B cell (primary cell): ENCODE data around the gene PTPN1. TPM values are rescaled to one million over a fixed set of nuclear protein-coding genes. Genes with fewer than 3 reads are reported as not detected.
A peak's percentile ranks its signal among the peaks of the same experiment; 100 is the strongest.

Experiments used
- ATAC-seq: fragments of 200-7000 bp; cut with Tn5 transposase; one replicate; pipeline ENCODE4 v1.10.0; 2021; ENCODE audit warnings: low read depth, mild to moderate bottlenecking, moderate number of reproducible peaks, moderate library complexity
- CTCF ChIA-PET: fragments of 350-600 bp; sonication (Branson Sonifier 250); formaldehyde crosslinking; loops from one replicate; lab custom pipeline; 2021; ENCODE audit warnings: antibody characterized with exemption, inconsistent platforms; lab: Charles Lee
- POLR2A ChIA-PET: fragments of 350-600 bp; sonication (Branson Sonifier 250); formaldehyde crosslinking; loops from one replicate; lab custom pipeline; 2021; ENCODE audit warnings: antibody characterized with exemption; lab: Charles Lee
- DNase-seq: peaks from one replicate; pipeline ENCODE4 v3.0.0; 2013
- H2AFZ ChIP-seq: 2 replicates; pipeline ENCODE4 v1.6.1; 2012; ENCODE audit warnings: mild to moderate bottlenecking, low read depth, low read length; ENCODE audit not compliant: insufficient read depth, poor library complexity, severe bottlenecking
- H3K27ac ChIP-seq, 2 donors: 1 replicate in 1 of 2; 2 replicates in 1 of 2; pipeline ENCODE4 v1.5.1; 2012 to 2013; ENCODE audit warnings: low read length in 2 of 2, mild to moderate bottlenecking in 2 of 2, moderate library complexity in 1 of 2
- H3K27me3 ChIP-seq, 4 experiments: fragments of 200-600 bp in 1 of 4; sonication (generic) in 1 of 4; replicated peaks in 1 of 4; 1 replicate in 2 of 4; 2 replicates in 2 of 4; pipeline versions ENCODE4 v1.6.1 to v1.7.0; 2013 to 2016; ENCODE audit warnings: low read length in 3 of 4, mild to moderate bottlenecking in 2 of 4, mixed read lengths in 1 of 4, moderate library complexity in 1 of 4; ENCODE audit not compliant: insufficient read depth in 4 of 4, control insufficient read depth in 3 of 4; ENCODE audit errors: control extremely low read depth in 1 of 4
- H3K36me3 ChIP-seq, 2 experiments: replicated peaks in 1 of 2; 1 replicate in 1 of 2; 2 replicates in 1 of 2; pipeline versions ENCODE4 v1.6.1 to v1.7.1; 2013; ENCODE audit warnings: low read length in 1 of 2; ENCODE audit not compliant: insufficient read depth in 2 of 2, control insufficient read depth in 1 of 2; ENCODE audit errors: control extremely low read depth in 1 of 2, extremely low read depth in 1 of 2
- H3K4me1 ChIP-seq, 2 donors: fragments of 200-600 bp in 1 of 2; sonication (generic) in 1 of 2; 1 replicate in 1 of 2; 2 replicates in 1 of 2; pipeline versions ENCODE4 v1.5.1 to v1.6.1; 2013 to 2017; ENCODE audit warnings: low read length in 2 of 2; ENCODE audit not compliant: control insufficient read depth in 2 of 2, insufficient read depth in 2 of 2
- H3K4me2 ChIP-seq: replicated peaks from 2 replicates; pipeline ENCODE3; 2012; ENCODE audit warnings: mild to moderate bottlenecking, low read depth, low read length; ENCODE audit not compliant: poor library complexity, severe bottlenecking
- H3K4me3 ChIP-seq, 5 experiments: fragments of 200-600 bp in 1 of 5; sonication (generic) in 1 of 5; 1 replicate in 3 of 5; 2 replicates in 2 of 5; pipeline versions ENCODE4 v1.5.1 to v1.7.0; 2011 to 2016; ENCODE audit warnings: low read length in 4 of 5, mild to moderate bottlenecking in 4 of 5, low read depth in 2 of 5, control low read depth in 1 of 5, moderate library complexity in 1 of 5; ENCODE audit not compliant: insufficient read depth in 1 of 5; ENCODE audit errors: control extremely low read depth in 1 of 5, extremely low read depth in 1 of 5
- H3K79me2 ChIP-seq: fragments of 200-600 bp; sonication (generic); one replicate; pipeline ENCODE4 v1.6.0; 2016; ENCODE audit warnings: low read length; ENCODE audit not compliant: control insufficient read depth, insufficient read depth
- H3K9ac ChIP-seq: fragments of 200-600 bp; sonication (generic); 2 replicates; pipeline ENCODE4 v1.6.1; 2017; ENCODE audit warnings: mild to moderate bottlenecking, low read length, moderate library complexity
- H3K9me3 ChIP-seq, 3 donors: one replicate each; pipeline versions ENCODE4 v1.6.1 to v1.7.1; 2013; ENCODE audit warnings: low read length in 2 of 3; ENCODE audit not compliant: control insufficient read depth in 2 of 3, insufficient read depth in 1 of 3; ENCODE audit errors: control extremely low read depth in 1 of 3
- H4K20me1 ChIP-seq: 2 replicates; pipeline ENCODE4 v1.6.0; 2012; ENCODE audit warnings: mild to moderate bottlenecking, low read length; ENCODE audit not compliant: insufficient read depth, control insufficient read depth, poor library complexity, severe bottlenecking
- H3K27ac Mint-ChIP-seq: one replicate; pipeline ENCODE4 v1.8.0; 2021; ENCODE audit warnings: mixed read lengths
- H3K27me3 Mint-ChIP-seq: one replicate; pipeline ENCODE4 v1.8.0; 2021; ENCODE audit warnings: mixed read lengths
- H3K4me1 Mint-ChIP-seq: one replicate; pipeline ENCODE4 v1.8.0; 2021; ENCODE audit warnings: mixed read lengths
- H3K4me3 Mint-ChIP-seq: one replicate; pipeline ENCODE4 v1.8.0; 2021; ENCODE audit warnings: mixed read lengths
- H3K9me3 Mint-ChIP-seq: one replicate; pipeline ENCODE4 v1.8.0; 2022; ENCODE audit warnings: mixed read lengths; ENCODE audit not compliant: insufficient read depth
- CTCF ChIP-seq: fragments of 200-600 bp; IDR thresholded peaks from one replicate; pipeline ENCODE4 v1.8.0; 2022; ENCODE audit warnings: antibody characterized with exemption, mild to moderate bottlenecking
- EZH2 ChIP-seq: IDR thresholded peaks from 2 replicates; pipeline ENCODE4 v1.6.1; 2012; ENCODE audit warnings: borderline replicate concordance, low read depth, mild to moderate bottlenecking, moderate library complexity, low read length; ENCODE audit not compliant: insufficient read depth, poor library complexity, severe bottlenecking
- WGBS: methylation state at CpG from one replicate; pipeline ENCODE4 v1.1.5; 2013; ENCODE audit warnings: missing lambda C conversion rate; ENCODE audit not compliant: insufficient coverage; 5-methylcytosine and 5-hydroxymethylcytosine counted together
- intact Hi-C: fragments of 100-400 bp; cut with micrococcal nuclease; formaldehyde crosslinking; loops from one replicate; pipeline ENCODE4 v1.10.0; 2022
- polyA plus RNA-seq: library from polyadenylated mRNA; depleted of rRNA; stranded (reverse); fragments of >200 nt; gene quantifications from 2 replicates; pipeline ENCODE4 v1.2.3, GENCODE V29; 2012
- total RNA-seq, 2 donors: library from RNA; stranded (reverse); fragments of 120-200 nt in 1 of 2; gene quantifications; 1 replicate in 1 of 2; 2 replicates in 1 of 2; pipeline versions ENCODE4 v1.2.3 to v1.2.4, GENCODE V29; 2013 to 2022

Gene PTPN1
- total and polyA plus RNA-seq, 2 donors (not counting 1 experiment from before 2014, with no cell fraction given): 77.4 to 134 TPM

GRCh38 chr20:50508171-50508755 is 1.9 kb upstream of the PTPN1 start:
- WGBS: 92% methylated on average over 2 of the region's 9 CpGs
- H2AFZ ChIP-seq: no peak overlapping the region
- H3K4me1 ChIP-seq: peaks cover 36 to 47% of the 10 kb centered on the region in 2 donors
- peaks cover 9% of the 10 kb centered on the region for H4K20me1 ChIP-seq
- CTCF ChIA-PET: interaction anchor here (2.1 to 10.7 kb wide), 3 partner anchors 8 to 67 kb away, joined by 10 to 180 read pairs (median 26); no protein-coding TSS in a partner anchor
- H3K79me2 ChIP-seq: peaks cover 40% of the 10 kb centered on the region
- Mint-ChIP-seq H3K27me3 (no peaks in the 10 kb centered on the region), H3K4me1 (peaks cover 46% of the 10 kb centered on the region), H3K9me3 (no peaks in the 10 kb centered on the region), H3K27ac (peak overlapping the region; percentile 1), H3K4me3 (peak overlapping the region; percentile 69)
- no peak overlapping the region for H3K4me3 ChIP-seq
- no peak overlapping the region for H3K9ac ChIP-seq
- POLR2A ChIA-PET: interaction anchor here (0.7 kb wide), 1 partner anchor 81 kb away, joined by 4 read pairs; no protein-coding TSS in a partner anchor
- H3K27ac ChIP-seq: no peak overlapping the region
- intact Hi-C loops: no loop called here
- no peaks in the 10 kb centered on the region for H3K27me3 ChIP-seq
- no peaks in the 10 kb centered on the region for H3K9me3 ChIP-seq
- H3K36me3 ChIP-seq: no peaks in the 10 kb centered on the region
- DNase-seq (no peak), ATAC-seq (no peak)
- H3K4me2 ChIP-seq: no peak overlapping the region
- no peak for TF ChIP-seq CTCF
- TF ChIP-seq EZH2: no peak
